GM12873 (cell line): ENCODE measurements around the gene PRRT4.

Experiments
- CTCF ChIP-seq: IDR thresholded peaks from 2 replicates; pipeline ENCODE4 v1.5.1; 2012; ENCODE audit warnings: low read depth, mild to moderate bottlenecking, moderate library complexity, low read length, control low read depth; ENCODE audit not compliant: insufficient read depth; ENCODE audit errors: missing control alignments

Gene PRRT4

DNA sequence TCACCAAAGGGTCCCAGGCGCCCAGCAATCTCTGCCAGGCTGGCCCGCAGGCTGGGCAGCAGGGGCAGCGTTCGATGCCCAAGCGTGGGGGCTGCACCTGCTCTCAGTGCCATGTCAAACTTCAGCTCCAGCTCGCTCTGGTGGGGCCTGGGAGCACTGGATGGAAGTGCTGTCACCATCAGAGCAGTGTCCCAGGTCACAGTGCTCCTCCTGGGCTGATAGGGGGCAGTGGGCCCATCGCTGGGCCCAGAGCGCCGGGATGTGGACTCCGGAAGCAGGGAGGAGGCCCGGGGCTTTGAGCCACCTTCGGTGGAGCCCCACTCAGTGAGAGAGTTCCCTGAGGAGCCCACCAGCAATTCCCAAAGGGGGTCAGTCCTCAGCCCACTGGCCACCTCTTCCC is 2.2 kb downstream of the PRRT4 start:
- no peak for TF ChIP-seq CTCF

GRCh38 chr7:128358233-128358632 is 3.3 kb downstream of the PRRT4 start:
- no peak for TF ChIP-seq CTCF

DNA sequence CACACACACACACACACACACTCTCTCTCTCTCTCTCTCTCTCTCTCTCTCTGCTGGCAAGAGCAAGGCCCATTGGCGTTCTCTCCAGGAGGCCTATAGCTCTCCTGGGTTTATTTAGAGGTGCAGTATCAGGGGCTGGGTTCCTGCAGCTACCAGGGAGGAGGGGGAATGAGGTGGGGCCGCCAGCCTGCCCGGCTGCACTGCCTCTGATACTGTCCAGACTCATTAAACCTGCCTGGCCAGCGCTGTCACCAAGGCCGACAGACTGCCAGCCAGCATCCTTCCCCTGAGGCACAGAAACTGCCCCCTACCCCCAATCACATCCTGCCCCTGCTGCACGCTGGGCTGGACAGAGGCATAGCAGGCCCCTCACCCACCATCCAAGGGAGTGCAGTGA is 4.3 kb downstream of the PRRT4 start:
- TF ChIP-seq CTCF, result no peak

- no peak for TF ChIP-seq CTCF
Observed at GRCh38 chr7:128356546-128357216, 4.8 kb downstream of the PRRT4 start.

DNA sequence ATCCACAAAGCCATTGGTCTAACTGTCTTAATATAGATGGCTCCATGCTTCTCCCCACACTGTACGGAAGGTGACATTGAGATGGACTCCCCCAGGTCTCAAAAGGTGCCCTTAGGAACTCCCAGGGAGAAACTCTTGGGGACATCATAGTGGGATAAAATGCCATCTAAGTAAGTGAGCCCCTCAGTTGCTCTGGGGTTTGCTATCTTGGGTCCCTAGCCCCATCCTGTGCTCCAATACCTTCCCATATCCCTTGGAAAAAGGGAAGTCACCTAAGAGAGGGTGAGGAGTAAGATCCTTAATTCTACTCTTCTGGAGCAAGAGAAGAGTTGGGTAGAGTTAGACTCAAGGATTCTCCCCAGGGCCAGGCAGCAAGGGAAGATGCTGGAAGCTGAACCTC is 7.9 kb downstream of the PRRT4 start:
- TF ChIP-seq CTCF, result no peak

DNA sequence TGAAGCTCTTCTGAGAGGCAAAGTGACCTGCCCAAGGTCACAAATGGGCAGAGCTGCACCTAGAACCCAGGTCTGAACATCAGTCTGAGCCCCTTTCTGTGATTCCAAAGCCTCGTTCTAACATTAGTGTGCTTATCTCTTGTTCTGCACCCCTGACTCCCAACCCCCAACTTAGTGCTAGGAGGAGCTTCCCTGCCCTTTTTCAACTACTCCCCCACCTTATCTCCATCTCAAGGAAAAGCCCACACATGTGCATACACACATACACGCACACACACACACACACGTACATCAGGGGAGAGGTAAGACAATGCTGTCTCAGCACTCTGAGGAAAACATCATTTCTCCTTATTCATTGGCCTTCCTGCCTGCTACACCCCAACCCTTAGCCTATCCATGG is 8.3 kb downstream of the PRRT4 start:
- no peak for TF ChIP-seq CTCF

GRCh38 chr7:128352636-128353035 is 8.9 kb downstream of the PRRT4 start:
- TF ChIP-seq CTCF, result no peak

GRCh38 chr7:128352153-128352537 is 9.3 kb downstream of the PRRT4 start:
- TF ChIP-seq CTCF, result peak; percentile 31
